Adrenal gland (tissue), 5 donors: Measurements from ENCODE around the gene BMPR2.

ENCODE experiments used
- POLR2A ChIP-seq, 2 donors: fragments of 450-650 bp; IDR thresholded peaks; one replicate each; pipeline ENCODE4 v1.6.1; 2017; ENCODE audit warnings: antibody characterized with exemption in 2 of 2, mild to moderate bottlenecking in 2 of 2, moderate library complexity in 1 of 2
- TF ChIP-seq, protein P1 (sequence below), 6 experiments: fragments of 450-650 bp in 4 of 6; fragments of 200-600 bp in 2 of 6; sonication (generic) in 1 of 6; IDR thresholded peaks; 1 replicate in 5 of 6; 2 replicates in 1 of 6; pipeline versions ENCODE4 v1.5.1 to v1.8.0; 2016 to 2021; ENCODE audit warnings: antibody characterized with exemption in 6 of 6, mild to moderate bottlenecking in 2 of 6, moderate library complexity in 1 of 6
- donor health status: DM: no; HTN: no; CAD: no.

DNA sequence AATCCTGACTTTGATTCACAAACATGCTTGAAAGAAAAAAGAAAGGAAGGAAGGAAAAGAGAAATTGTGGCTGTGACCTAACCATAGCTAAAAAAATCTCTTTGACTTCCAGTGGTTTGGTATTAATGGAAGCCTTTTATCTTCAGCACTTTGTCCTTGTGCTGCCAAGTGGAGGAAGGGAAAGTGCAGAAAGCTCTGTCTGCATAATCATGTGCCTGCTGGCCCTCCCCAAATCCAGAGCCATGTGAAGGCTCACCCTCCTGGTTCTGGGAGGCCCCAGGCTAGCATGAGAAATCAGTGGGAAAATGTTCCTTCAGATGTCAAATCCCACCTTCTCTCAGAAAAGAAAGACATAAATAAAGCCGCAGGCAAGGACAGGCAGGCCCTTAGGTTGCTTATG, 48.3 kb upstream of the BMPR2 start:
- TF ChIP-seq, protein P1, sequence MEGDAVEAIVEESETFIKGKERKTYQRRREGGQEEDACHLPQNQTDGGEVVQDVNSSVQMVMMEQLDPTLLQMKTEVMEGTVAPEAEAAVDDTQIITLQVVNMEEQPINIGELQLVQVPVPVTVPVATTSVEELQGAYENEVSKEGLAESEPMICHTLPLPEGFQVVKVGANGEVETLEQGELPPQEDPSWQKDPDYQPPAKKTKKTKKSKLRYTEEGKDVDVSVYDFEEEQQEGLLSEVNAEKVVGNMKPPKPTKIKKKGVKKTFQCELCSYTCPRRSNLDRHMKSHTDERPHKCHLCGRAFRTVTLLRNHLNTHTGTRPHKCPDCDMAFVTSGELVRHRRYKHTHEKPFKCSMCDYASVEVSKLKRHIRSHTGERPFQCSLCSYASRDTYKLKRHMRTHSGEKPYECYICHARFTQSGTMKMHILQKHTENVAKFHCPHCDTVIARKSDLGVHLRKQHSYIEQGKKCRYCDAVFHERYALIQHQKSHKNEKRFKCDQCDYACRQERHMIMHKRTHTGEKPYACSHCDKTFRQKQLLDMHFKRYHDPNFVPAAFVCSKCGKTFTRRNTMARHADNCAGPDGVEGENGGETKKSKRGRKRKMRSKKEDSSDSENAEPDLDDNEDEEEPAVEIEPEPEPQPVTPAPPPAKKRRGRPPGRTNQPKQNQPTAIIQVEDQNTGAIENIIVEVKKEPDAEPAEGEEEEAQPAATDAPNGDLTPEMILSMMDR (IDR thresholded peaks at IDR 0.05), result no peak
- TF ChIP-seq POLR2A (IDR thresholded peaks at IDR 0.05), result no peak
